HEK293 (cell line): Measurements from ENCODE around the gene TIMP4.

ENCODE experiments used
- CTCF ChIA-PET: fragments of 350-600 bp; formaldehyde crosslinking; extraction: SDS; loops from one replicate; lab custom pipeline; 2021; ENCODE audit warnings: antibody characterized with exemption; lab: Yijun Ruan, JAX
- POLR2A ChIA-PET: fragments of 300-600 bp; formaldehyde crosslinking; extraction: SDS; loops from one replicate; lab custom pipeline; 2020; ENCODE audit warnings: antibody characterized with exemption, inconsistent platforms; lab: Yijun Ruan, JAX
- H3K27ac ChIP-seq: fragments of 200-500 bp; sonication (Bioruptor generic); 2 replicates; pipeline ENCODE4 v1.5.1; 2014; ENCODE audit warnings: low read depth, low read length, control low read depth, inconsistent platforms; ENCODE audit errors: extremely low read depth
- H3K36me3 ChIP-seq, 2 experiments: fragments of 200-500 bp in 1 of 2; sonication (Bioruptor generic) in 1 of 2; 1 replicate in 1 of 2; 2 replicates in 1 of 2; pipeline ENCODE4 v1.5.1; 2014 to 2017; ENCODE audit warnings: inconsistent platforms in 2 of 2, low read length in 2 of 2; ENCODE audit not compliant: control insufficient read depth in 2 of 2, insufficient read depth in 1 of 2
- H3K4me1 ChIP-seq: fragments of 200-500 bp; sonication (Bioruptor generic); 2 replicates; pipeline ENCODE4 v1.5.1; 2014; ENCODE audit warnings: mild to moderate bottlenecking, low read length, inconsistent platforms; ENCODE audit not compliant: control insufficient read depth, insufficient read depth
- H3K4me3 ChIP-seq: 2 replicates; pipeline ENCODE4 v1.5.1; 2011; ENCODE audit warnings: low read depth, mild to moderate bottlenecking, control low read depth, low read length, moderate library complexity
- H3K9me3 ChIP-seq: fragments of 200-500 bp; sonication (Bioruptor generic); 2 replicates; pipeline ENCODE4 v1.5.1; 2014; ENCODE audit warnings: low read depth, low read length, inconsistent platforms; ENCODE audit not compliant: control insufficient read depth, insufficient read depth
- CTCF ChIP-seq: fragments of 450-650 bp; formaldehyde crosslinking; IDR thresholded peaks from 2 replicates; pipeline ENCODE4 v1.5.1; 2016; ENCODE audit warnings: missing biosample characterization, missing genetic modification characterization
- GFI1B ChIP-seq: fragments of 450-650 bp; formaldehyde crosslinking; IDR thresholded peaks from 2 replicates; pipeline ENCODE4 v1.5.1; 2016; ENCODE audit warnings: missing biosample characterization, missing genetic modification characterization
- INSM2 ChIP-seq: fragments of 450-650 bp; formaldehyde crosslinking; IDR thresholded peaks from 2 replicates; pipeline ENCODE4 v1.5.1; 2016; ENCODE audit warnings: missing biosample characterization, missing genetic modification characterization
- KLF1 ChIP-seq: fragments of 450-650 bp; formaldehyde crosslinking; IDR thresholded peaks from 2 replicates; pipeline ENCODE4 v1.5.1; 2016; ENCODE audit warnings: missing biosample characterization, missing genetic modification characterization
- OSR2 ChIP-seq: fragments of 450-650 bp; formaldehyde crosslinking; IDR thresholded peaks from 2 replicates; pipeline ENCODE4 v1.5.1; 2016; ENCODE audit warnings: missing biosample characterization, missing genetic modification characterization
- SP2 ChIP-seq: fragments of 450-650 bp; formaldehyde crosslinking; IDR thresholded peaks from 2 replicates; pipeline ENCODE4 v1.5.1; 2016; ENCODE audit warnings: missing biosample characterization, missing genetic modification characterization
- ZBTB8A ChIP-seq: fragments of 450-650 bp; formaldehyde crosslinking; IDR thresholded peaks from 2 replicates; pipeline ENCODE4 v1.5.1; 2016; ENCODE audit warnings: missing biosample characterization, missing genetic modification characterization
- ZFP37 ChIP-seq: fragments of 450-650 bp; formaldehyde crosslinking; IDR thresholded peaks from 2 replicates; pipeline ENCODE4 v1.5.1; 2016; ENCODE audit warnings: missing biosample characterization, missing genetic modification characterization
- ZNF140 ChIP-seq: fragments of 450-650 bp; formaldehyde crosslinking; IDR thresholded peaks from 2 replicates; pipeline ENCODE4 v1.5.1; 2016; ENCODE audit warnings: missing biosample characterization, missing genetic modification characterization
- ZNF16 ChIP-seq: fragments of 450-650 bp; formaldehyde crosslinking; IDR thresholded peaks from 2 replicates; pipeline ENCODE4 v1.5.1; 2016; ENCODE audit warnings: low read depth, missing biosample characterization, missing genetic modification characterization
- ZNF169 ChIP-seq: fragments of 450-650 bp; formaldehyde crosslinking; IDR thresholded peaks from 2 replicates; pipeline ENCODE4 v1.5.1; 2016; ENCODE audit warnings: missing biosample characterization, missing genetic modification characterization
- ZNF335 ChIP-seq: fragments of 450-650 bp; formaldehyde crosslinking; conservative IDR thresholded peaks from 2 replicates; pipeline ENCODE4 v1.5.1; 2016; ENCODE audit warnings: missing biosample characterization, missing genetic modification characterization
- ZNF510 ChIP-seq: fragments of 450-650 bp; formaldehyde crosslinking; IDR thresholded peaks from 2 replicates; pipeline ENCODE4 v1.5.1; 2018; ENCODE audit warnings: mild to moderate bottlenecking, missing genetic modification characterization, missing biosample characterization; ENCODE audit not compliant: insufficient replicate concordance
- ZNF571 ChIP-seq: fragments of 450-650 bp; formaldehyde crosslinking; IDR thresholded peaks from 2 replicates; pipeline ENCODE4 v1.5.0; 2017; ENCODE audit warnings: missing biosample characterization, missing genetic modification characterization
- ZNF600 ChIP-seq: fragments of 450-650 bp; formaldehyde crosslinking; IDR thresholded peaks from 2 replicates; pipeline ENCODE4 v1.5.1; 2016; ENCODE audit warnings: missing biosample characterization, missing genetic modification characterization
- ZNF624 ChIP-seq: fragments of 450-650 bp; formaldehyde crosslinking; IDR thresholded peaks from 2 replicates; pipeline ENCODE4 v1.5.1; 2017; ENCODE audit warnings: missing biosample characterization, missing genetic modification characterization
- ZNF654 ChIP-seq: fragments of 450-650 bp; formaldehyde crosslinking; IDR thresholded peaks from 2 replicates; pipeline ENCODE4 v1.5.1; 2016; ENCODE audit warnings: low read depth, missing biosample characterization, missing genetic modification characterization
- ZNF660 ChIP-seq: fragments of 450-650 bp; IDR thresholded peaks from 2 replicates; pipeline ENCODE4 v1.5.1; 2018; ENCODE audit warnings: missing biosample characterization, mild to moderate bottlenecking, missing genetic modification characterization
- TF ChIP-seq, protein P1 (sequence below): fragments of 450-650 bp; formaldehyde crosslinking; IDR thresholded peaks from 2 replicates; pipeline ENCODE4 v1.5.1; 2016; ENCODE audit warnings: missing biosample characterization, missing genetic modification characterization

TIMP4 gene

GRCh38 chr3:12138044-12138443 is 20.7 kb downstream of the TIMP4 start:
- Histone ChIP-seq H3K9me3 (no peaks in the 10 kb centered on the region), H3K4me1 (no peaks in the 10 kb centered on the region), H3K36me3 (no peaks in the 10 kb centered on the region), H3K4me3 (no peak overlapping the region), H3K27ac (no peak overlapping the region)
- ChIA-PET CTCF (interaction anchor here (0.6 to 9.2 kb wide), 8 partner anchors 14 to 342 kb away, joined by 3 to 130 read pairs (median 4); no protein-coding TSS in a partner anchor), POLR2A (no interaction called here)
- 0 out of 2 replicates have a peak, but pooled peaks have one; percentile 16 for TF ChIP-seq CTCF (tag by site-specific recombination)
- TF ChIP-seq ZFP37, result no peak
- peak; percentile 25; the same call in 1 of the 2 replicates for TF ChIP-seq ZNF654
- no peak for TF ChIP-seq ZNF16

- Histone ChIP-seq H3K9me3 (no peaks in the 10 kb centered on the region), H3K27ac (no peak overlapping the region), H3K4me3 (no peak overlapping the region), H3K36me3 (no peaks in the 10 kb centered on the region), H3K4me1 (peaks cover 2% of the 10 kb centered on the region; the same call in 1 of the 2 replicates)
- POLR2A ChIA-PET, result no interaction called here
- no peak for TF ChIP-seq ZNF600 (tag by site-specific recombination)
- TF ChIP-seq ZNF624 (tag by site-specific recombination), result no peak
- no peak for TF ChIP-seq ZNF169 (tag by site-specific recombination)
- no peak for TF ChIP-seq ZNF571 (tag by site-specific recombination)
- no peak for TF ChIP-seq INSM2 (tag by site-specific recombination)
- no peak for TF ChIP-seq ZNF335 (tag by site-specific recombination)
- no peak for TF ChIP-seq ZNF140 (tag by site-specific recombination)
- TF ChIP-seq ZNF510, result no peak
- no peak for TF ChIP-seq OSR2
- TF ChIP-seq GFI1B (tag by site-specific recombination), result no peak
- TF ChIP-seq ZBTB8A (tag by site-specific recombination), result no peak
- TF ChIP-seq, protein P1, sequence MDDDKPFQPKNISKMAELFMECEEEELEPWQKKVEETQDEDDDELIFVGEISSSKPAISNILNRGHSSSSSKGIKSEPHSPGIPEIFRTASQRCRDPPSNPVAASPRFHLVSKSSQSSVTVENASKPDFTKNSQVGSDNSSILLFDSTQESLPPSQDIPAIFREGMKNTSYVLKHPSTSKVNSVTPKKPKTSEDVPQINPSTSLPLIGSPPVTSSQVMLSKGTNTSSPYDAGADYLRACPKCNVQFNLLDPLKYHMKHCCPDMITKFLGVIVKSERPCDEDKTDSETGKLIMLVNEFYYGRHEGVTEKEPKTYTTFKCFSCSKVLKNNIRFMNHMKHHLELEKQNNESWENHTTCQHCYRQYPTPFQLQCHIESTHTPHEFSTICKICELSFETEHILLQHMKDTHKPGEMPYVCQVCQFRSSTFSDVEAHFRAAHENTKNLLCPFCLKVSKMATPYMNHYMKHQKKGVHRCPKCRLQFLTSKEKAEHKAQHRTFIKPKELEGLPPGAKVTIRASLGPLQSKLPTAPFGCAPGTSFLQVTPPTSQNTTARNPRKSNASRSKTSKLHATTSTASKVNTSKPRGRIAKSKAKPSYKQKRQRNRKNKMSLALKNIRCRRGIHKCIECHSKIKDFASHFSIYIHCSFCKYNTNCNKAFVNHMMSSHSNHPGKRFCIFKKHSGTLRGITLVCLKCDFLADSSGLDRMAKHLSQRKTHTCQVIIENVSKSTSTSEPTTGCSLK (tag by site-specific recombination), result no peak
- CTCF ChIA-PET, result interaction anchor here (0.7 to 9.2 kb wide), 8 partner anchors 19 to 755 kb away, joined by 3 to 130 read pairs (median 8); no protein-coding TSS in a partner anchor
Measured at GRCh38 chr3:12136371-12136770, 22.3 kb downstream of the TIMP4 start.

DNA sequence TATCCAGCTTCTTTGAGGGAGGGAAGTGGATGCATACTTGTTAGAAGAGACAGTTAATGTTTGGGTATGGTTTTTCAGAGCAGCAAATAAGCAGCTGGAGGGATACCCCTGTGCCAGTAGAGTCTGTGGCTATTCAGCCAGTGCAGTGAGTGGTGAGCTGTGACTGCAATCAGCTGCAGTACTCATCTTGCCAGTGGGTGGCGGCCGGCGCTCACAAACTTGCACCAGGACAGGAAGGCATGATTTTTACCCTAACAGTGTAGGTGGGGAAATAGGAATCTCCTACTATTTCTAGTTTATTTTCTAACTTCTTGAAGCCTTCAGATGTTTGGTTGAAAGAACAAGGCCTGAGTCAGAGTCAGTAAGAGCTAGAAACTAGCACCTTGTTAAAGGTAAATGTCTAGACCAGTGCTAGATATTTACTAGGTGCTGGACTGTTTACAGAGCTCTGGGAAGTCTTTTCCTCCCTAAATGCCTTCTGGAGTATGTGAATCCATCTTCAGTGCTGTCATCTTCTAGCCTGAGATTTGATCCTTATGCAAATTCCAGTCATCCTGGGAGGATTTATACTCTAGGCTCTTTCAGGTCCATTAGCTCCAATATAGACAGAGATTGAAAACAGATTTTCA is 23.6 kb downstream of the TIMP4 start:
- no peak overlapping the region for H3K4me3 ChIP-seq
- TF ChIP-seq SP2 (tag by site-specific recombination), result no peak
- no peak for TF ChIP-seq KLF1 (tag by site-specific recombination)
- TF ChIP-seq CTCF (tag by site-specific recombination), result peak; percentile 72
- TF ChIP-seq ZNF654, result peak; percentile 90
- TF ChIP-seq ZNF660 (tag by site-specific recombination), result peak; percentile 69; the same call in 1 of the 2 replicates
- CTCF ChIA-PET, result interaction anchor here (0.5 to 9.2 kb wide), 35 partner anchors 8 to 756 kb away, joined by 3 to 130 read pairs (median 4); partner anchors contain the start of gene TSEN2
- H3K4me1 ChIP-seq, result peaks cover 2% of the 10 kb centered on the region; the same call in 1 of the 2 replicates
- H3K36me3 ChIP-seq, result no peaks in the 10 kb centered on the region
- POLR2A ChIA-PET, result no interaction called here
- H3K27ac ChIP-seq, result no peak overlapping the region
- H3K9me3 ChIP-seq, result no peaks in the 10 kb centered on the region
